Activated CD4-positive, alpha-beta T cell treated with anti-CD3 and anti-CD28 coated beads, Interleukin-2, amount 50 U/mL, for 48 hours (primary cell): ENCODE data around the gene NRG2.

Source experiments
- DNase-seq, 2 experiments: peaks; one replicate each; pipeline ENCODE4 v3.0.0-alpha.2; 2020

Gene NRG2

DNA sequence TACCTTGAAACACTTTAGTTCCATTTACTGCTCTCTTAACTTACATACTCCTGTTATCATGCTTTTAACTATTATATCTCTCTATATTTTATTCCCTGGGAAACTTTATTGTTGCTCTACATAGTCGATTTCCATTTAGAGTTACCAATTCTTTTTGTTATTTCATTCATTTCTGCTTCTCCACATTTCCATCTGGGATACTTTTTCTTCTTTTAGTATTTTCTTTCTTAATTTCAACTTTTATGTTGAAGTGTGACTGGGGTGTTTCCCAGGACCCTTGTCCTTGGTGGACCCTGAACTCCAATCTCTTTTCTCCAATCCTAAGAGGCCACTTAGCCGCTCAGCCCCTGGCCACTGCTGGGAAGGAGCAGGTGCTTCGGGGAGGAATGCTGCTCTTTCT is 211.5 kb downstream of the NRG2 start:
- DNase-seq: no peak

DNA sequence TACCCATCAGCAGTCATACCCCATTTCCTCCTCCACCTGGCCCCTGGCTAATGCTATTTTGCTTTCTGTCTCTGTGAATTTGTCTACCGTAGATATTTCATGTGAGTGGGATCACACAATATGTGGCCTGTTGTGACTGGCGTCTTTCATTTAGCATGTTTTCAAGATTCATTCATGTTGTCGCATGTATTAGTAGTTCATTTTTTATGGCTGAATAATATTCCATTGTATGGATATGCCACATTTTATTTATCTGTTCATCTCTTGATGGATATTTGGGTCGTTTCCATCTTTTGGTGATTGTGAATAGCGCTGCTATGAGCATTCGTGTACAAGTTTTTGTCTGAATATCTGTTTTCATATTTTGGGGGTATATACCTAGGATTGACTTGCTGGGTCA is 213.6 kb downstream of the NRG2 start:
- no peak for DNase-seq

DNA sequence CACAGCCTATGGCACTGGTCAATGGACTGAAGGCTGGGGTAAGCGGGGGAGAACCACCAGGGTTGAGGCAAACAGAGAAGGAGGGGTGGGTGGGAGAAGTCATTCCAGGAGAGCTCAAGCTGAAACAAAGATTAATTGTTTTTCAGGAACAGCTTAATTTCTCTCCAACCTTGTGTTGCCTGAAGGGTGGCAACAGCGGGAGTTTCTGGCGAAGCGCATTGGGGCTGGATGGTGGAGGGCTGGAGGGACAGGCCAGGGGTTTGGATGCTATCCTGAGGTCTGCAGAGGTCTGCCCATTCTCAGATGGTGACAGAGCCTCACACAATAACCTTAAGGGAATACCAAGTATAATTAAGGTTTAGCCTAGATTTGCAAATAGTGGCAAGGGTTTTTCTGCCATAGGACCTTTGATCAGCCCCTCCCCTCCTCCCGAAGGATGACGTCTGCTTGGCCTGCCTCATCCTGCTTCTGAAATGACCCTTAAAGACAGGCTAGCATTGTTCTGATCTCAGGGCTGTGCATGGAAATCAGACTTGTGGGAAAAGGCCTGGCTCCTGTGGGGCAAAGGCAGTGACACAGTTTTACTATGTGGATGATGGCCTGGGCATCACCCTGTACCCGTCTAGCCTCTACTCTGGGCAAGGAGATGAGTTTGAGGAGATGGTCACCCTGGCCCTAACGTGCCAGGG is 214.7 kb downstream of the NRG2 start:
- DNase-seq: no peak

DNA sequence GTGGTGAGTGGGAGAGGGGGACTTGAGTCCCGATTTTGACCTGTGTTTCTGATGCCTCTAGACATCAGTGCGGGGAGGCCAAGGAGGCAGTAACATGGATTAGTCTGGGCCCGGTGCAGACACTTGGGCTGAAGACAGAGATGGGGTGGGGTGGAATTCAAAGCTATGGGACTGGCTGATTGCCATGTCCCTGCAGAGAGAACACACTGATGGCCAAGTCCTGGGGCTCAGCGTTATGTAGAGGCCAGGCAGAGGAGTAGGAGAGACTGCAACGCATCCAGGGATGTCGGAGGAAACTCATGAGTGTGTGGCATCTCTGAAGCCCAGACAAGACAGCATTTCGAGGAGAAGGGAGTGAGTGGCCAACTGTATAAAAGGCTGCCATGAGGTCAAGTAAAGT is 217.4 kb downstream of the NRG2 start:
- DNase-seq: no peak

DNA sequence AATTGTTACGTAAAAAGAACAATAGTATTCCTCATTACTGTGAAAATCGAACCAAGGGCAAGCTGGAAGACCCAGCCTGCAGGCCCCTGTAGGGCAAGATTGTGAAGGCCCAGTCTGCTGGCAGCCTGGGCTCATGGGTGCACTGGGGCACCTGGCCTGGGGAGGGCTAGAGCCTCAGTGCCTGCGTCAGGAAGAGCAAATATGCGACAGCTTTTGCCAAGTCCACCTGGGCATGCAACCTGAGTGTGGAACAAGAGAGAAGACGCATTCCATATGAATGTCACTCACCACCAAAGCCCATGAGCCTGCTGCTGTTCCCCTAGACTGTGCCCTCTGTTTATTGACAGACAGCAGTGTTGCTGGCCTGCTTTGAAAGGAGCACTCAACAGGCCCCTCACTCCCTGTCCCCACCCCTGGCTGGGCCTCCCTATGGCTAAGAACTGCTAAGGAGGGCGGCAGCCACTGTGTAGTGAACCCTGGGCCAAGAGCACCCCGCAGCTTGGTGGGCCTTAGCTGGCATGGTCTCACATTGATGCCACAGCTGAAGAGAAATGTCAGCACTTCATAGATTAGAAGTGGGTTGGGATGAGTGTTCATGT is 219.2 kb downstream of the NRG2 start:
- DNase-seq: no peak

DNA sequence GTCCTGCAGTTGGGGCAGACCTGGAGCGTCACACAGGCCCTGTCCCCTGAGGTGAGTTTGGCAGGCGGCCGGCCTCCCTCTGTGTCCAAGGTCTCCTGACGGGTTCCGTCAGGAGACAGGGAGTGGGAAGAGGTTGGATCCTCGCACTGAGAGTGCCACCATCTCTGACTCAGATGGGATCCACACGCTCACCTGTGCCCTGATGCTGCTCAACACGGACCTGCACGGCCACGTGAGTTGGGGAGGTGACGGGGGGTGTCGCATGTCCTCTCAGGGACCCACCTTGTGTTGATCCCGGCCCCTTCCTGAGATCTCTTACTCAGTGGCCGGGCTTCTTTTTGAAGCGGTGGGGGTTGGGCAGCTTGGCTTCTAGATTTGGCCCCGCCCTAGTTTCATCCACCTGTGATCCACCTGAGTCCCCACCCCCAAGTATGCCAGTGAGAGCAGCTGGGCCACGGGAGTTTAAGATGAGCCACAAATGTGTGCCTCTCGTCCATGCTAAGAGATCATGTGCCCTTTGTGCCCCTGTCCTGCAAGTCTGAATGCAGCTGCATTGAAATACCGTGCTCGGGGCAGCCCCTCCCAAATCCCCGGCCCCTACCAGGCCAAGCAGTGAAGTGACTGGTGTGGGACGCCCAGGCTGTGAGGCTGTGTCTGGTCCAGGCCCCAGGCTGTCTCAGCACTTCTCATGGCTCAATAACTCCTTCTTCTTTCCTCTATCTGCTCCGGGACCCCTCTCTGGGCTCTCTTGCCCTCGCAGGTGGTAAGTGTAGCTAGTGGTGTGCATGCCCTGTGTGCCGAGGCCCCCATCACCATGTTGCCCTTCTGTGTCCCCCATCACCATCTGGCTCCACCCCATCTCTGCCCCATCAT is 220.3 kb downstream of the NRG2 start:
- no peak for DNase-seq

DNA sequence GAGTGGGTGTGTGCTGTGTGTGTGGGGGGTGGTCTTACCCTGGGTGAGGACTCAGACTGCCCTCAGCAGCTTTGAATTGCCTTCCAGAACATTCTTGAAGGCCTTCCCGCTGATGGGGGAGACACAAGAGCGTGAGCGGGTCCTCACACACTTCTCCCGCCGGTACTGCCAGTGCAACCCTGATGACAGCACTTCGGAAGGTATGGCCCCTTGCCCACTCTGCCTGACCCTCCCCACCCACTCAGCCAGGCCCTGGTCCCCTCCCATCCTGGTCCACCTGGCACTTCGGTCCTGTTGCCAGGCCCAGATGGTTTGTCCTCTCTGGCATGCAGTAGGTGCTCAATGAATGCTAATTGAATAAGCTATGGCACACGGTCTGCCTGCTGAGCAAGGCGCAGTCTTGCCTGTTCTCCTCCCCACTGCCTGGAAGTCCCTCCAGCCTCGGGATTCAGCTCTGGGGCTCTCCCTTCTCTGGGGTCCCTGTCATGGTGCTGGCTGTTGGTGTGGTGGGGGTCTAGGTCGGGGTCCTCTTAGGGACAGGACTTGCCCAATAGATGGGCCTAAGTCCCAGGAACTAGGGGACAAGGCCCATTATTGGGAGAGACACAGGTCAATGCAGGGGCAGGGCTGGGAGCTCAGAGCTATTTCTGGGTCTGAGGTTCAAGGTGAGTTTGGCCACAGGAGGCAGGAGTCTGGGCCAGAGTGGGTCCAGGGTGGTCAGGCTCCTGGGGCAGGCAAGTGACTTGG is 221.1 kb downstream of the NRG2 start:
- DNase-seq: no peak

DNA sequence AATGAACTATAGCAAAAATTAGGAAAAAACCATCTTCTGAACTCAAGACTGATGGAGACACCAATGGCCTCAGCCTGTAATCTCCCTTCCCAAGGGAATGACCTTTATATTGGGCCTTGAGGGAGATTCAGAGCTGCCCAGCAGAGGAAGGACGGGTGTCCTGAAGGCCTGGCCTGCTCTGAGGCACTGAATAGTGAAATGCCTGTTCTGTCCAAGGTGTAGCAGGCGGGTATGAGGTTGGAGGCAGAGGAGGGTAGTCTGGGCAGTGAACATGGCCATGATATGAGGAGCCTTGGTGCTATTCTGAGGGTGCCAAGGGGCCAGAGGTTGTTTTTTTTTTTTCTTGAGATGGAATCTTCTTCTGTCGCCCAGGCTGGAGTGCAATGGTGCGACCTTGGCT is 222.5 kb downstream of the NRG2 start:
- no peak for DNase-seq

DNA sequence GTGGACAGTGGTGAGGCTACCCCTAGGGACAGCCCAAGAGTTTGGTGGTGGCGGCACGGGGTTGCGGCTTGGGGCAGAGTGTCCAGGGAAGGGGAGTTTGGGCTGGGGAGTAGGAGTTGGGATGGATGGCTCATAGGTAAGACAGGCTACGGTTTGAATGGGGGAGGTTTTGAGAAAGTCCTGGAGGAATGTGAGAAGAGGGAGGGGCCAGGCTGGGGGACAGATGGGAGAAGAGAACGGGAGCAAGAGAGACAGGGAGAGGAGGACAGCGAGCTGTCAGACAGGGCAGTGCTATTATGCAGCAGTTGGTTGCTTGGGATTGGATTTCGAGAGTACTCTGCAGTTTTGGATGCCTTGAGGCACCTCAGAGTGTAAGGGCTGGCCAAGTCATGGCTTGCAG is 223.0 kb downstream of the NRG2 start:
- DNase-seq: no peak

DNA sequence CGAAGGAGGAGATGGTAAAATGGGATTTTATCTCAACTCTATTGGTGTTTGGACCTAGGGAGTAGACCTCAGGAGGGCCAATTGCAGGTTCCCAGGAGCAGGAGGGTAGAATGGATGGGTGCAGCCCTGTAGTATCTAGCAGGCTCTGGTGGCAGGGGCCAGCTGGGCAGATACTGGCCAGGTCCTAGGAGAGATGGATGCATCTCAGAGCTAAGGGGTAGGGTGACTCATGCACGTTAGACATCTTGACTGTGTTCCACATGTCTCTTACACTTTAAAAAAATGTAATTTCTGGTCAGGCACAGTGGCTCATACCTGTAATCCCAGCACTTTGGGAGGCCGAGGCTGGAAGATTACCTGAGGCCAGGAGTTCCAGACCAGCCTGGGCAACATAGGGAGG is 225.1 kb downstream of the NRG2 start:
- no peak for DNase-seq

DNA sequence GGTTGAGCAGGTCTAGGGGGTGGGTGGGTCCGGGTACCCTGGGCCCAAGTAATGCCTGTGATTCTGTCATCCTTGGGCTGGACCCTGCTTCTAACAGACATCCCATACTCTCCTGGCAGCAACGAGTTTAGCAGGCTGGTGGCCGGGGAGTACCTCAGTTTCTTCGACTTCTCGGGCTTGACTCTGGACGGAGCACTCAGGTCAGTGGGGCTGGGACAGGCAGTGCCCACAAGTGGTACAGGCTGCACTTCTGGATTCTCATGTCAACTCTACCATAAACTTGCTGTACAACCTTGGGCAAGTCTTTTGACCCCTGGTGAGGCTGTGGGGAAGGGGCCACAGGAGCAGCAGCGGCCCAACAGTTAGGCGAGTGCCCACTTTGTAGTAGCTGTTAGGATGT is 225.7 kb downstream of the NRG2 start:
- DNase-seq: no peak

DNA sequence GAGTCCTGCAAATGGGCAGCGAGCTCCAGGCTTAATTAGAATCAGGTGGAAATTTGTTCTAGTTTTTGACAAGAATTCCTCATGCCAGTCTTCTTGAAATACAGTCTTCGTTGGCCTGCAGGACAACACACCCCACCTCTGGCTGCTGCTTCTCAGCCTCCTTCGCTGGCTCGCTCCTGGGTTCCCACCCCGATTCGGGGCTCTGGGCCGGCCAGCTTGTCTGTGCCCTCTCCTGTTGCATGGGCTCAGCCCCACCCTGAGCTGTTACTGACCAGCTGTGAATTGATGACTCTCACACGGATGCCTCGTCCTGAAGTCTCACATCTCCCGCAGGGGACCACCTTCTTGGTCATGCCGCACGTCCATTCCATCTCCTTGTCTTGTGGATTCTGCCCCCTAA is 226.5 kb downstream of the NRG2 start:
- no peak for DNase-seq

DNA sequence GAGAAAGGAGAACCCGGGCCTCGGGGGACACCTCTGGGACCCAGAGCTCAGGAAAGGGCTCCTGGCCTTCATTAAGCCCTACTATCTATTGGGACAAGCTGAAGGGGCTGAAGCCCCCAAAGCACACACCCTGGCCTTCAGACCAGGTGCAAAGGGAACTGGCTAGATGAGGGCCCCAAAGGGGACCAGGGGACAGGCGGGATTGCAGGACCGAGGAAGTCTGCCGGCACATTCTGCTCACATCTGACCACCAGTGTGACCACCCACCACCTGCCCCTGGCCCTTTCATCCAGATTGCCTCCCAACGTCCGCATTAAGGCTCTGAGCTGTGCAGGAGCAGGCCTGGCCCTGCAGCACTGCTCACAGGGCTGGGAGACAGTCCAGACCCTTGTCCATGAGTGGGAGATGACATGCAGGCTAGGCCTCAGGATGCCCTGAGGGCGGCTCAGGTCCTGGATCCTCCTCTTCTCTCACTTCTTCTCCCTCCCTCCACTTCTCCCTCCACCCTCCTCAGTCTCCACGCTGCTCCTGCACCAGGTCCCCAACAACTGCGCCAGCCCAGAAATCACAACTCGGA is 228.3 kb downstream of the NRG2 start:
- DNase-seq: no peak

DNA sequence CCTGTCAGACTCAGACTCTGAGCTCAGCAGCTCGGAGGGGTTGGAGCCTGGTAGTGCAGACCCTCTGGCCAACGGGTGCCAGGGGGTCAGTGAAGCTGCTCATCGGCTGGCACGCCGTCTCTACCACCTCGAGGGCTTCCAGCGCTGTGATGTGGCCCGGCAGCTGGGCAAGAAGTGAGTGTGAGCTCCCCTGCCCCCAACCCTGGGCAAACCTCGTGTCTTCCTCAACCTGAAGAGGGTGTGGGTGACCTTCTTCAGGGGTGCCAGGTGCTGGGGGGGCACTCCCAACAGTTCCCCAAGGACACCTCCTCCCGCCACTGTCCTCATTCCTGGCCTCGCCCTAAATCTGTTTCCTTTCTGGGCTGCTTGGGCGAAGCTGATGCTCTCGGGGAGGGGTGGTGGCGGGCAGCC is 228.9 kb downstream of the NRG2 start:
- DNase-seq: no peak

DNA sequence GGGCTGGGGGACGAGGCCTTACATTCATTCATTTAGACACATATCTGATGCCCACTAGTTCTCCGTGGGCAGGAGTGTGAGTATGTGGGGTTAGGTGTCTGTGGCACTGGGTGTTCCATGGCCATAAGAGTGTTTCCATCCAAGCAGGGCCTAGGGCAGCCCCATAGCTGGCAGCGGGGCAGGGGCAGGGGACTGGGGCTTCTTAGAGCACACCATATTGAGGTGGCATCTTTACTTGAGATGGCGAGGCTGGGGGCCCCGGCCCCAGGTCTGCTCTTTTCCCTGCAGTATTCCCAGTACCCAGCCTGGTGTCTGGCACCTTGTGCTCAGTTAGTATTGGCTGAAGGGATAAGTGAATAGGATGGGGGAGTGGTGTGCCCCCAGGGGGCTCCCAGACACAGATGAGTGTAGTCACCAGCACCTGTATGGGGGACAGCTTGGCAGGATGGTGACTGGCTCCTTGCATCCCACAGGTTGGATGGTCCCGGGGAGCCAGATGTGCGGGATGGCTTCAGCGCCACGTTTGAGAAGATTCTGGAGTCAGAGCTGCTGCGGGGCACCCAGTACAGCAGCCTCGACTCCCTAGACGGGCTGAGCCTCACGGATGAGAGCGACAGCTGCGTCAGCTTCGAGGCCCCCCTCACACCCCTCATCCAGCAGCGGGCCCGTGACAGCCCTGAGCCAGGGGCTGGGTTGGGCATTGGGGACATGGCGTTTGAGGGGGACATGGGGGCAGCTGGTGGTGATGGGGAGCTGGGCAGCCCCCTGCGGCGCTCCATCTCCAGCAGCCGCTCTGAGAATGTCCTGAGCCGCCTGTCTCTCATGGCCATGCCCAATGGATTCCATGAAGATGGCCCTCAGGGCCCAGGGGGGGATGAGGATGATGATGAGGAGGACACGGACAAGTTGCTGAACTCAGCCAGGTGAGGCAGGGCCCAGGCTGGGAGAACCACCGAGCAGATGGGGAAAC is 230.0 kb downstream of the NRG2 start:
- no peak for DNase-seq

DNA sequence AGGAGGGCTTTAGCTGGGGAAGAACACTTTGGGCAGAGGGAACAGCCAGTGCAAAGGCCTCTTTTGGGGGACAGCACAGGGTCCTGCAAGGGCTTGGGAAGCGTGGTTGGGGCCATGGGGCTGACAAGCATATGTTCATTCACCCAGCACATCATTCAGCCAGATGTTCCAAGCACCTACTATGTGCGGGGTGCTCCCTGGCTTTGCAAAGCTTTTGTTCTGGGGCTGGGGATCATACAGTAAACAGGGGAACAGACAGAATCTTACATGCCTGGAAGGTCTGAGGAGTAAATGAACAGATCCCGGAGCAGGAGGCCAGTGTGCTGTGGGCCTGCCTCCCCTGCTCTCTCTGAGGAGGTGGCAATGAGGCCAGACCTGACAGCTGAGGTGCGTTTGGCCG is 230.8 kb downstream of the NRG2 start:
- no peak for DNase-seq

DNA sequence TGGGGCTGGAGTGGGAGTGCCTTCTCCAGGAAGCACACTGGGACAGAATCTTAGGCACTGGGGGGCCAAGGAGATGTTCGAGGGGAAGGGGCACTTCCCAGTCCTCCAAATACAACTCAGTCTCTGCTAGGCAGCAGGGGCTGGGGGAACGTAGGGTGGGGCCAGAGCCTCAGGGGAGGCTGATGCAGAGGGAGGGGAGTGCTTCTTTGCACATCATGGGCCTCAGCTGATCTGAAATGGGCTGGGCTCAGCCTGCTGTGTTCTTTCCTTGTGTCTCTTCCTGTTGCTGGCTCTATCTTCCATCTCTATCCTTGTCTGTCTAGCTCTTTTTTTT is 231.9 kb downstream of the NRG2 start:
- DNase-seq: no peak

DNA sequence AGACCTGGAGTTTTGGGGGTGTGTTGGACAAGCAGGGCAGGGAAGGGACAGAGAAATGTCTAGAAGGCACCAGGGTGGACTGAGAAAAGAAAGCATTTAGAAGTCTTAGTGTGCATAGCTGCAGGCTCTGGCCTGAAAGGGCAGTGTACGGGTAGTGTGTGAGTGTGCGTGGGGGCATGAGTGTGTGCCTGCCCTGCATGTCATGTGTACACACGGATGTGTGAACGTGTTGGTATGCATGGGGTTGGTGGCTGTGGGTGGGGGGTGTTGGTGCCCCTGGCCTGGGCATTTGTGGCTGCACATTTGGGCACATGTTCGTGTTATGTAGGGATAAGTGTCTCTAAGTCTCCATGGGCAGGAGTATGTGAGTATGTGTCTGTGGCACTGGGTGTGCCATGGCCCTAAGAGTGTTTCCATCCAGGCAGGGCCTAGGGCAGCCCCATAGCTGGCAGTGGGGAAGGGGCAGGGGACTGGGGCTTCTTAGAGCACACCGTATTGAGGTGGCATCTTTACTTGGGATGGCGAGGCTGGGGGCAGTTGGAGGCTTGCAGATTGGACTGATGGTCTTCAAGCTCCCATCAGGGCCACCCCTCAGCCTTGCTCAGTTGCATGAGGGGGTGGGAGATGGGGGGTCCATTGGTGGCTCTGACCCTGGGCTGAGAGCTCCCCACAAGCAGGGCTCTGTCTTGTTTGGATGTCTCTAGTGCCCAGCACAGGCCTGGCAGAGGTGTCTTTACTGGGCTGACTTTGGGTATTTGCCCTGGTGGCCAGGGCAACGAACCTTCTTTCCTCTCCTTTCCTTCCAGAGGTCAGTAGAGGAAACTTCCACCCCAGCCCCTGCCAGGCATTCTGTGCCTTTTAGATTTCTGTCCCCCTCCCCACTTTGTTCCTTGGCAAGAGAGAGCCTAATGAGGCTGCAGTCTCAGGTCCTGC is 232.5 kb downstream of the NRG2 start:
- no peak for DNase-seq

DNA sequence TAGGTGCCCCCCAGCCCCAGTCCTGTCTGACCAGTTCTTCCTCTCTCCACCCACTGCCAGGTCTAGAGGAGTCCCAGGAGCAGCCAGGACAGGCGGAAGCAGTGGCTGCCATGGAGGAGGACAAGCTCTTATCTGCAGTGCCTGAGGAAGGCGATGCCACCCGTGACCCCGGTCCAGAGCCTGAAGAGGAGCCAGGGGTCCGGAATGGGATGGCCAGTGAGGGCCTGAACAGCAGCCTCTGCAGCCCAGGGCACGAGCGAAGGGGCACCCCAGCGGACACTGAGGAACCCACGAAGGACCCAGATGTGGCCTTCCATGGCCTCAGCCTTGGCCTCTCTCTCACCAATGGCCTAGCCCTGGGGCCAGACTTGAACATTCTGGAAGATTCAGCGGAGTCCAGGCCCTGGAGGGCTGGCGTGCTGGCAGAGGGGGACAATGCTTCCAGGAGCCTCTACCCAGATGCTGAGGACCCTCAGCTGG is 233.7 kb downstream of the NRG2 start:
- no peak for DNase-seq

DNA sequence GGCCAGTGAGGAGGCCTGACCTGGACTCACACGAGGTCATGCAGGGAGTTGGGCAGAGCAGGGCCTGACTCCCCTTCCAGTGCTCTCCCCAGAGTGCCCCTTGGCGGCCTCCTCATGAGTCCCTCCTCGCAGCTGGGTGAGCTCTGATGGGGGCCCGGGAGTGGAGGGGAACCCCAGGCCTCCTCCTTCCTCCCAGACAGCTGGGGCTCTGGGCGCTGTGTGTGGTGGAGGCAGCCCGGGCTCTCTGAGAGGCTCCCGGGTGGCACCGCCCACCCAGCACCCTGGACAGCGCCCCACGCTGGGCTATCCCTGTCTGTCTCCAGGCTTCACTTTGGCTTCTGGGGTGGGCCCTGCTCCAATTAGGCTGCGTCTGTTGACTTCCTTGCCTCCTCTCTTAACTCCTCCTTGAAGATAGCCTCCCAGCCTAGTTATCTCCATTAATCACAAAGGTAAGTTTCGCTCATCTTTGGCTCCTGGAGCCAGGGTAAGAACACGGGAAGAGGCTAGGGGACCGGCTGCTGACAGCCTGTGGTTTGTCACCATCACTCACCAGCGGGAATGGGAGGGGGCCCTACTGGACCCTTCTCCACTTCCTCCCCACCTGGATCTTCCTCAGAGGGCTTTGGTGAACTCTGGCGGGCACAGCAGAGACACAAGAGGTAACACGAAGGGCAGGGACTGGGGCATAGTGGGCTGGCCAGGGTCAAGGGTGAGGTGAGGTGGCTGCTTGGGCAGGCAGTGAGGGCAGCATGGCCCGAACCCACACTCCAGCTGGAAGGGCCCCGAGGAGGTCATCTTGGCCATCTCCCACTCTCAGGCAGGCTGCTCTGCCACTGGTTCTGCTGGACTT is 234.4 kb downstream of the NRG2 start:
- peak; percentile 41 to 50 for DNase-seq
